K562 (cell line): Measurements from ENCODE around the gene PI4K2B. TPM values are rescaled to one million over a fixed set of nuclear protein-coding genes. Genes with fewer than 3 reads are reported as not detected.

Source experiments
- CBX1 ChIP-seq: sonication (generic); IDR thresholded peaks from 2 replicates; pipeline ENCODE4 v1.6.1; 2016; ENCODE audit warnings: antibody characterized with exemption, low read depth, mild to moderate bottlenecking
- CCAR2 ChIP-seq: fragments of 200-400 bp; formaldehyde crosslinking; IDR thresholded peaks from 2 replicates; pipeline ENCODE4 v1.6.1; 2017; ENCODE audit warnings: mild to moderate bottlenecking, low read depth, low read length
- CLOCK ChIP-seq: fragments of 250-450 bp; sonication (Bioruptor Pico); IDR thresholded peaks from 2 replicates; pipeline ENCODE4 v1.4.0; 2020; ENCODE audit warnings: mild to moderate bottlenecking, moderate library complexity, borderline replicate concordance
- CUX1 ChIP-seq: fragments of 200-800 bp; sonication (Bioruptor generic); IDR thresholded peaks from 2 replicates; pipeline ENCODE4 v1.6.1; 2016; ENCODE audit warnings: missing genetic modification characterization, missing compliant biosample characterization
- PATZ1 ChIP-seq: fragments of 250-450 bp; sonication (Bioruptor Pico); IDR thresholded peaks from 2 replicates; pipeline ENCODE4 v1.5.0; 2020; ENCODE audit warnings: mild to moderate bottlenecking, borderline replicate concordance
- PHF20 ChIP-seq: fragments of 450-650 bp; IDR thresholded peaks from 2 replicates; pipeline ENCODE4 v1.6.1; 2018; ENCODE audit not compliant: partially characterized antibody
- PHF8 ChIP-seq: fragments of 200-600 bp; sonication (generic); IDR thresholded peaks from 2 replicates; pipeline ENCODE4 v1.6.1; 2012; ENCODE audit warnings: mixed run types, mild to moderate bottlenecking, inconsistent platforms, low read length, moderate library complexity, borderline replicate concordance
- RBBP5 ChIP-seq: fragments of 200-600 bp; sonication (generic); IDR thresholded peaks from 2 replicates; pipeline ENCODE4 v1.6.1; 2012; ENCODE audit warnings: borderline replicate concordance, mild to moderate bottlenecking, low read length, control low read depth, inconsistent platforms; ENCODE audit not compliant: insufficient read depth, poor library complexity, severe bottlenecking
- SMARCB1 ChIP-seq: IDR thresholded peaks from 2 replicates; pipeline ENCODE4 v1.6.1; 2011; ENCODE audit warnings: improper control_type of control experiment, low read depth; ENCODE audit not compliant: insufficient read length
- SNIP1 ChIP-seq: fragments of 450-650 bp; IDR thresholded peaks from 2 replicates; pipeline ENCODE4 v1.7.1; 2017; ENCODE audit warnings: low read depth, mild to moderate bottlenecking
- TRIM25 ChIP-seq: fragments of 450-650 bp; IDR thresholded peaks from 2 replicates; pipeline ENCODE4 v1.7.0; 2016; ENCODE audit warnings: borderline replicate concordance
- U2AF2 ChIP-seq: fragments of 200-400 bp; formaldehyde crosslinking; optimal IDR thresholded peaks from 2 replicates; pipeline ENCODE3; 2017; ENCODE audit warnings: low read depth, mild to moderate bottlenecking, low read length
- WHSC1 ChIP-seq: IDR thresholded peaks from one replicate; pipeline ENCODE4 v1.6.1; 2012; ENCODE audit warnings: low read length, control low read depth, inconsistent platforms
- XRCC3 ChIP-seq: fragments of 450-650 bp; IDR thresholded peaks from 2 replicates; pipeline ENCODE4 v1.6.1; 2017; ENCODE audit warnings: mild to moderate bottlenecking, moderate library complexity
- ZKSCAN1 ChIP-seq: fragments of 150-350 bp; IDR thresholded peaks from 2 replicates; pipeline ENCODE4 v1.6.1; 2016; ENCODE audit warnings: low read depth, low read length
- ZNF316 ChIP-seq: fragments of 450-650 bp; IDR thresholded peaks from 2 replicates; pipeline ENCODE4 v1.6.1; 2016
- polyA plus RNA-seq, 8 experiments: library from polyadenylated mRNA; depleted of rRNA in 4 of 8; stranded (reverse) in 5 of 8; unstranded in 3 of 8; fragments of >200 nt; fragmentation: Nextera tagmentation in 2 of 8; fragmentation: Illumina TruSeq in 1 of 8; extraction: Ambion mirVana in 2 of 8; extraction: Trizol in 1 of 8; gene quantifications; 2 replicates each; pipeline versions ENCODE4 v1.2.1 to v1.2.3, GENCODE V29; 2011 to 2014; ENCODE audit warnings: inconsistent platforms in 1 of 8, missing spikeins in 1 of 8
- total RNA-seq, 7 experiments: library from RNA; depleted of rRNA in 6 of 7; stranded (reverse); fragments of >200 nt in 6 of 7; fragmentation: Illumina TruSeq in 2 of 7; extraction: Trizol in 2 of 7; gene quantifications; 2 replicates each; pipeline versions ENCODE4 v1.2.1 to v1.2.3, GENCODE V29; 2011 to 2021; ENCODE audit warnings: low replicate concordance in 1 of 7

Gene PI4K2B
- total and polyA plus RNA-seq, 9 of the 15 experiments (the other 6 are each of a cell fraction or from before 2014, with no cell fraction given), result 4.5 to 21.4 (median 16.5) TPM

GRCh38 chr4:25312496-25313200, 78.8 kb downstream of the PI4K2B start, which contains the start of gene ZCCHC4 (continued):
- peak; percentile 85 for TF ChIP-seq RBBP5
- peak; percentile 90 for TF ChIP-seq PHF8
- TF ChIP-seq TRIM25, result no peak
- TF ChIP-seq CUX1 (CRISPR knock-in tag), result no peak
- TF ChIP-seq ZNF316, result no peak
- TF ChIP-seq WHSC1, result no peak
- peak; percentile 98 for TF ChIP-seq PHF20
- TF ChIP-seq CCAR2, result no peak
- peak; percentile 99 for TF ChIP-seq SNIP1
- no peak for TF ChIP-seq XRCC3
- no peak for TF ChIP-seq CLOCK
- TF ChIP-seq ZKSCAN1, result no peak; the same call in 1 of the 2 replicates
- no peak for TF ChIP-seq PATZ1 (CRISPR knock-in tag)
- TF ChIP-seq CBX1, result peak; percentile 91
- no peak for TF ChIP-seq U2AF2
- TF ChIP-seq SMARCB1, result no peak
